H9 (cell line): ENCODE measurements around the gene GSN. TPM values are rescaled to one million over a fixed set of nuclear protein-coding genes. Genes with fewer than 3 reads are reported as not detected.

Experiments used
- DNase-seq: peaks from one replicate; pipeline ENCODE4 v3.0.0-alpha.2; 2017
- H2AFZ ChIP-seq: one replicate; pipeline ENCODE4 v1.6.1; 2013; ENCODE audit warnings: mild to moderate bottlenecking, low read length, control low read depth, moderate library complexity
- H2AK5ac ChIP-seq: 2 replicates; pipeline ENCODE4 v1.6.1; 2013; ENCODE audit warnings: low read length, control low read depth, mixed read lengths; ENCODE audit not compliant: insufficient read length
- H2BK120ac ChIP-seq: one replicate; pipeline ENCODE4 v1.6.1; 2013; ENCODE audit warnings: low read depth, mild to moderate bottlenecking, low read length, control low read depth, inconsistent platforms; ENCODE audit not compliant: poor library complexity, severe bottlenecking
- H2BK12ac ChIP-seq: 2 replicates; pipeline ENCODE4 v1.6.1; 2013; ENCODE audit warnings: low read length, control low read depth, mixed read lengths, low read depth; ENCODE audit not compliant: insufficient read length
- H2BK15ac ChIP-seq: 2 replicates; pipeline ENCODE4 v1.6.1; 2013; ENCODE audit warnings: low read depth, low read length, control low read depth
- H2BK20ac ChIP-seq: one replicate; pipeline ENCODE4 v1.6.1; 2013; ENCODE audit warnings: low read depth, mild to moderate bottlenecking, low read length, control low read depth, inconsistent platforms; ENCODE audit not compliant: poor library complexity, severe bottlenecking
- H2BK5ac ChIP-seq: 2 replicates; pipeline ENCODE4 v1.6.1; 2013; ENCODE audit warnings: low read length, control low read depth, mixed read lengths; ENCODE audit not compliant: insufficient read length
- H3K14ac ChIP-seq: 2 replicates; pipeline ENCODE4 v1.6.1; 2013; ENCODE audit warnings: low read length, control low read depth; ENCODE audit not compliant: insufficient read depth
- H3K18ac ChIP-seq: 2 replicates; pipeline ENCODE4 v1.6.1; 2013; ENCODE audit warnings: low read depth, mild to moderate bottlenecking, mixed read lengths, low read length, control low read depth; ENCODE audit not compliant: insufficient read length
- H3K23ac ChIP-seq: 2 replicates; pipeline ENCODE4 v1.6.1; 2013; ENCODE audit warnings: low read length, control low read depth, mixed read lengths, low read depth; ENCODE audit not compliant: insufficient read length
- H3K23me2 ChIP-seq: 2 replicates; pipeline ENCODE4 v1.6.1; 2013; ENCODE audit warnings: low read depth, mild to moderate bottlenecking, mixed read lengths, low read length, control low read depth; ENCODE audit not compliant: insufficient read length, poor library complexity, severe bottlenecking
- H3K27ac ChIP-seq: 2 replicates; pipeline ENCODE4 v1.5.1; 2013; ENCODE audit warnings: low read length, control low read depth, mixed read lengths, low read depth; ENCODE audit not compliant: insufficient read length
- H3K27me3 ChIP-seq: 2 replicates; pipeline ENCODE4 v1.6.1; 2013; ENCODE audit warnings: low read length, control low read depth, inconsistent platforms; ENCODE audit not compliant: insufficient read depth
- H3K4ac ChIP-seq: 2 replicates; pipeline ENCODE4 v1.6.1; 2013; ENCODE audit warnings: low read depth, mild to moderate bottlenecking, control low read depth, inconsistent platforms, low read length, moderate library complexity
- H3K4me1 ChIP-seq: 2 replicates; pipeline ENCODE4 v1.6.1; 2013; ENCODE audit warnings: low read length, control low read depth, inconsistent platforms; ENCODE audit not compliant: insufficient read depth
- H3K4me2 ChIP-seq: 2 replicates; pipeline ENCODE4 v1.6.1; 2013; ENCODE audit warnings: low read length, control low read depth, mixed read lengths; ENCODE audit not compliant: insufficient read length, insufficient read depth
- H3K56ac ChIP-seq: 2 replicates; pipeline ENCODE4 v1.6.1; 2013; ENCODE audit warnings: low read depth, mild to moderate bottlenecking, mixed read lengths, low read length, control low read depth; ENCODE audit not compliant: insufficient read length
- H3K79me1 ChIP-seq: 2 replicates; pipeline ENCODE4 v1.6.1; 2013; ENCODE audit warnings: low read depth, mild to moderate bottlenecking, moderate library complexity, low read length, control low read depth, inconsistent platforms; ENCODE audit not compliant: insufficient read depth, poor library complexity, severe bottlenecking
- H3K79me2 ChIP-seq: 2 replicates; pipeline ENCODE4 v1.6.1; 2013; ENCODE audit warnings: low read length, control low read depth, inconsistent platforms; ENCODE audit not compliant: insufficient read depth
- H3K9ac ChIP-seq: 2 replicates; pipeline ENCODE4 v1.6.1; 2013; ENCODE audit warnings: low read length, control low read depth, mixed read lengths; ENCODE audit not compliant: insufficient read length; ENCODE audit errors: extremely low read depth
- H3K9me3 ChIP-seq: one replicate; pipeline ENCODE4 v1.6.1; 2013; ENCODE audit warnings: low read depth, low read length, inconsistent platforms; ENCODE audit not compliant: control insufficient read depth
- H3T11ph ChIP-seq: one replicate; pipeline ENCODE4 v1.6.1; 2013; ENCODE audit warnings: mild to moderate bottlenecking, low read length, control low read depth, inconsistent platforms
- H4K20me1 ChIP-seq: one replicate; pipeline ENCODE4 v1.6.1; 2013; ENCODE audit not compliant: control insufficient read depth, insufficient read length, insufficient read depth
- H4K5ac ChIP-seq: 2 replicates; pipeline ENCODE4 v1.6.1; 2013; ENCODE audit warnings: low read depth, mild to moderate bottlenecking, mixed read lengths, low read length, control low read depth; ENCODE audit not compliant: insufficient read length
- H4K8ac ChIP-seq: replicated peaks from 2 replicates; pipeline ENCODE4 v1.6.1; 2013; ENCODE audit warnings: low read length, control low read depth, mixed read lengths, low read depth; ENCODE audit not compliant: insufficient read length
- H4K91ac ChIP-seq: 2 replicates; pipeline ENCODE4 v1.6.1; 2013; ENCODE audit warnings: low read depth, mild to moderate bottlenecking, moderate library complexity, mixed read lengths, low read length, control low read depth; ENCODE audit not compliant: insufficient read length
- H3K27ac Mint-ChIP-seq, 3 experiments: 2 replicates in 2 of 3; 3 replicates in 1 of 3; pipeline ENCODE4 v1.8.0; 2020 to 2021; ENCODE audit warnings: mixed read lengths in 3 of 3, mild to moderate bottlenecking in 1 of 3, moderate library complexity in 1 of 3
- H3K27me3 Mint-ChIP-seq: 2 replicates; pipeline ENCODE4 v1.8.0; 2021; ENCODE audit warnings: low read depth, mild to moderate bottlenecking, moderate library complexity, mixed read lengths
- H3K36me3 Mint-ChIP-seq, 3 experiments: 2 replicates in 2 of 3; 3 replicates in 1 of 3; pipeline ENCODE4 v1.8.0; 2020 to 2021; ENCODE audit warnings: low read depth in 3 of 3, mixed read lengths in 3 of 3; ENCODE audit not compliant: insufficient read depth in 1 of 3
- H3K4me1 Mint-ChIP-seq, 2 experiments: 2 replicates each; pipeline ENCODE4 v1.8.0; 2020; ENCODE audit warnings: mixed read lengths in 2 of 2
- H3K4me3 Mint-ChIP-seq, 2 experiments: 2 replicates in 1 of 2; 3 replicates in 1 of 2; pipeline ENCODE4 v1.8.0; 2020 to 2021; ENCODE audit warnings: mild to moderate bottlenecking in 2 of 2, mixed read lengths in 2 of 2, moderate library complexity in 1 of 2
- H3K9me3 Mint-ChIP-seq, 2 experiments: 2 replicates in 1 of 2; 3 replicates in 1 of 2; pipeline ENCODE4 v1.8.0; 2020; ENCODE audit warnings: mild to moderate bottlenecking in 2 of 2, mixed read lengths in 2 of 2, moderate library complexity in 1 of 2
- WGBS: extraction: QIAGEN DNeasy Blood & Tissue Kit; methylation state at CpG from one replicate; pipeline ENCODE4 v1.1.7; 2013; ENCODE audit warnings: missing lambda C conversion rate, low lambda C conversion rate, mixed read lengths; ENCODE audit not compliant: insufficient read length; ENCODE audit errors: extremely low coverage; 5-methylcytosine and 5-hydroxymethylcytosine counted together
- total RNA-seq: library from RNA; stranded (reverse); gene quantifications from 2 replicates; pipeline ENCODE4 v1.2.1, GENCODE V29; 2021
- TF ChIP-seq, protein P1 (sequence below): fragments of 200-600 bp; sonication (generic); conservative IDR thresholded peaks from 3 replicates; pipeline ENCODE4 v1.8.0; 2021; ENCODE audit warnings: antibody characterized with exemption, mild to moderate bottlenecking

GSN gene
- total RNA-seq, 1 experiment from 2014 or later, result 14.9 TPM

DNA sequence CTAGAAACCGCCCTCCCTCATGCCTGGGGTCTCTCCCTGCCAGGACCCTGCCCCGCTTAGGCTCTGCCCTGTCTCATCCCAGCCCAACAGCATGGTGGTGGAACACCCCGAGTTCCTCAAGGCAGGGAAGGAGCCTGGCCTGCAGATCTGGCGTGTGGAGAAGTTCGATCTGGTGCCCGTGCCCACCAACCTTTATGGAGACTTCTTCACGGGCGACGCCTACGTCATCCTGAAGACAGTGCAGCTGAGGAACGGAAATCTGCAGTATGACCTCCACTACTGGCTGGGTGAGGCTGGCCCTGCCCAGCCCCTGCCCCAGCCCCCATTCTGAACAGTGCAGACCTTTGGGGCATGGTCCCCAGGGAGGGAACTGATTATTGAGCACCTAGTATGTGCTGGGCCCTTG, 33.9 kb downstream of the GSN start:
- H2BK5ac ChIP-seq, result no peak overlapping the region
- no peak overlapping the region for H3K18ac ChIP-seq
- no peak overlapping the region for H4K8ac ChIP-seq
- no peaks in the 10 kb centered on the region; a peak in 1 of 5 replicates for H3K9me3 Mint-ChIP-seq
- H3K56ac ChIP-seq, result no peak overlapping the region
- no peak overlapping the region for H4K5ac ChIP-seq
- no peak overlapping the region for H2AK5ac ChIP-seq
- H4K91ac ChIP-seq, result no peak overlapping the region
- no peaks in the 10 kb centered on the region for H3K79me1 ChIP-seq
- no peak overlapping the region for H3K14ac ChIP-seq
- H2BK20ac ChIP-seq, result no peak overlapping the region
- H3K4me1 Mint-ChIP-seq, result peaks cover 20 to 32% of the 10 kb centered on the region in 2 experiments
- no peak overlapping the region for H3K23ac ChIP-seq
- peaks cover 87% of the 10 kb centered on the region for H3K27me3 Mint-ChIP-seq
- H3K36me3 Mint-ChIP-seq, result peaks cover 0 to 3% (median 0%) of the 10 kb centered on the region in 3 experiments; a peak in 1 of 7 replicates
- H3K9me3 ChIP-seq, result no peaks in the 10 kb centered on the region
- H4K20me1 ChIP-seq, result no peaks in the 10 kb centered on the region
- H3K4me2 ChIP-seq, result no peak overlapping the region
- H3K27me3 ChIP-seq, result peaks cover 14% of the 10 kb centered on the region; the same call in 1 of the 2 replicates
- DNase-seq, result no peak
- H3K4me3 Mint-ChIP-seq, result no peak overlapping the region
- no peak overlapping the region for H2BK12ac ChIP-seq
- TF ChIP-seq, protein P1, sequence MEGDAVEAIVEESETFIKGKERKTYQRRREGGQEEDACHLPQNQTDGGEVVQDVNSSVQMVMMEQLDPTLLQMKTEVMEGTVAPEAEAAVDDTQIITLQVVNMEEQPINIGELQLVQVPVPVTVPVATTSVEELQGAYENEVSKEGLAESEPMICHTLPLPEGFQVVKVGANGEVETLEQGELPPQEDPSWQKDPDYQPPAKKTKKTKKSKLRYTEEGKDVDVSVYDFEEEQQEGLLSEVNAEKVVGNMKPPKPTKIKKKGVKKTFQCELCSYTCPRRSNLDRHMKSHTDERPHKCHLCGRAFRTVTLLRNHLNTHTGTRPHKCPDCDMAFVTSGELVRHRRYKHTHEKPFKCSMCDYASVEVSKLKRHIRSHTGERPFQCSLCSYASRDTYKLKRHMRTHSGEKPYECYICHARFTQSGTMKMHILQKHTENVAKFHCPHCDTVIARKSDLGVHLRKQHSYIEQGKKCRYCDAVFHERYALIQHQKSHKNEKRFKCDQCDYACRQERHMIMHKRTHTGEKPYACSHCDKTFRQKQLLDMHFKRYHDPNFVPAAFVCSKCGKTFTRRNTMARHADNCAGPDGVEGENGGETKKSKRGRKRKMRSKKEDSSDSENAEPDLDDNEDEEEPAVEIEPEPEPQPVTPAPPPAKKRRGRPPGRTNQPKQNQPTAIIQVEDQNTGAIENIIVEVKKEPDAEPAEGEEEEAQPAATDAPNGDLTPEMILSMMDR, result no peak
- H3K9ac ChIP-seq, result no peak overlapping the region
- H3K4me1 ChIP-seq, result peaks cover 6% of the 10 kb centered on the region; the same call in 1 of the 2 replicates
- H3K4ac ChIP-seq, result no peak overlapping the region
- peaks cover 4% of the 10 kb centered on the region for H3K23me2 ChIP-seq
- no peaks in the 10 kb centered on the region for H3K79me2 ChIP-seq
- no peak overlapping the region for H3K27ac ChIP-seq
- WGBS, result no CpG with 5 or more reads among the region's 11 CpGs
- no peak overlapping the region for H3K27ac Mint-ChIP-seq
- H3T11ph ChIP-seq, result no peak overlapping the region
- H2BK120ac ChIP-seq, result no peak overlapping the region
- H2BK15ac ChIP-seq, result no peak overlapping the region
- no peak overlapping the region for H2AFZ ChIP-seq
